Ovary (tissue), 9 donors: ENCODE measurements around the gene AJUBA. TPM values are rescaled to one million over a fixed set of nuclear protein-coding genes. Genes with fewer than 3 reads are reported as not detected.

ENCODE experiments used
- DNase-seq, 5 donors: peaks; one replicate each; pipeline ENCODE4 v3.0.0-alpha.2; 2019 to 2020
- H3K27ac ChIP-seq, 2 donors: fragments of 200-600 bp; one replicate each; pipeline versions ENCODE4 v1.5.1 to v1.8.0; 2019 to 2022
- H3K27me3 ChIP-seq: fragments of 200-600 bp; one replicate; pipeline ENCODE4 v1.8.0; 2022
- H3K36me3 ChIP-seq: fragments of 200-600 bp; sonication (generic); one replicate; pipeline ENCODE4 v1.5.1; 2019
- H3K4me1 ChIP-seq: one replicate; pipeline ENCODE4 v1.8.1; 2013; ENCODE audit warnings: mild to moderate bottlenecking, moderate library complexity; ENCODE audit not compliant: insufficient read depth
- H3K4me3 ChIP-seq: fragments of 200-600 bp; sonication (generic); one replicate; pipeline ENCODE4 v1.5.1; 2017
- H3K9me3 ChIP-seq, 2 donors: fragments of 200-600 bp in 1 of 2; sonication (generic) in 1 of 2; one replicate each; pipeline versions ENCODE4 v1.5.1 to v1.8.1; 2013 to 2019; ENCODE audit warnings: mild to moderate bottlenecking in 1 of 2, moderate library complexity in 1 of 2
- EP300 ChIP-seq: sonication (generic); formaldehyde crosslinking; IDR thresholded peaks from one replicate; pipeline ENCODE4 v1.6.1; 2017; ENCODE audit warnings: antibody characterized with exemption
- POLR2A ChIP-seq: fragments of 450-650 bp; IDR thresholded peaks from one replicate; pipeline ENCODE4 v1.6.1; 2017; ENCODE audit warnings: antibody characterized with exemption, mild to moderate bottlenecking, moderate library complexity
- WGBS, 3 donors: extraction: QIAGEN DNeasy Blood & Tissue Kit in 1 of 3; methylation state at CpG; one replicate each; pipeline versions ENCODE4 v1.1.5 to v1.1.7; 2013 to 2017; 5-methylcytosine and 5-hydroxymethylcytosine counted together
- intact Hi-C, 4 donors: fragments of 100-400 bp; cut with DNase I; formaldehyde crosslinking; loops; one replicate each; pipeline versions ENCODE4 v1.11.0 to v1.15.1; 2022 to 2023
- polyA plus RNA-seq, 2 donors: library from polyadenylated mRNA; stranded (reverse); fragments of 200-250 nt in 1 of 2; fragments of 350-450 nt in 1 of 2; fragmentation: Illumina TruSeq in 1 of 2; extraction: RNeasy Lipid Tissue Mini Kit (QIAGEN cat#74804) in 1 of 2; gene quantifications; one replicate each; pipeline ENCODE4 v1.2.3, GENCODE V29; 2013 to 2014
- total RNA-seq, 7 donors: library from RNA; depleted of rRNA in 2 of 7; stranded (reverse); fragments of >200 nt in 2 of 7; fragmentation: NEBNext Ultra II Directional in 3 of 7; extraction: Animal tissue kit (Norgen Biotek cat#: 25700) in 3 of 7; gene quantifications; one replicate each; pipeline versions ENCODE4 v1.1.0 to v1.2.4, GENCODE V29; 2016 to 2023
- TF ChIP-seq, protein P1 (sequence below), 3 donors: fragments of 450-650 bp in 2 of 3; fragments of 200-600 bp in 1 of 3; IDR thresholded peaks; one replicate each; pipeline versions ENCODE4 v1.5.1 to v1.8.0; 2016 to 2022; ENCODE audit warnings: antibody characterized with exemption in 3 of 3, mild to moderate bottlenecking in 1 of 3
- donor health status: DM: no; HTN: no; CAD: no; lungs with moderate emphysema.
- donor health status: DM: no; HTN: no; CAD: no.
- donor health status: Bipolar disorder and iron deficiency.
- donor health status: DM: yes; HTN: yes; CAD: no.
- donor health status: DM: no; HTN: no; CAD: no.
- donor health status: DM: yes; HTN: yes; CAD: no.

Gene AJUBA
- total and polyA plus RNA-seq, 9 donors: 11.2 to 34.5 (median 19.1) TPM

- Histone ChIP-seq H3K4me3 (peak within 1 kb of the TSS; percentile 73), H3K27me3 (no peaks in the 10 kb centered on the region), H3K4me1 (peaks cover 3% of the 10 kb centered on the region), H3K27ac (peak within 1 kb of the TSS; percentile 77 to 92), H3K36me3 (no peaks in the 10 kb centered on the region), H3K9me3 (no peaks in the 10 kb centered on the region)
- intact Hi-C loops: loop anchor here in 1 of 4 donors (2.0 kb wide), 1 partner anchor 57 kb away; no protein-coding TSS in a partner anchor
- peak; percentile 98 to 100 (median 99) for DNase-seq
- 0% methylated on average over 51 of the region's 51 CpGs for WGBS, 3 donors
- peak; percentile 93 for TF ChIP-seq POLR2A
- TF ChIP-seq EP300: no peak
Observed at GRCh38 chr14:22929104-22929960, 53.0 kb downstream of the AJUBA start, which contains the start of gene PRMT5. Gene PRMT5, minus strand, starts transcription at chr14:22929376. Its CDS starts 15 bp downstream, at chr14:22929361.

GRCh38 chr14:22928237-22929103 lies 53.9 kb downstream of the AJUBA start:
- Histone ChIP-seq H3K4me3 (peak overlapping the region; percentile 73), H3K9me3 (no peaks in the 10 kb centered on the region), H3K4me1 (peaks cover 3% of the 10 kb centered on the region), H3K27me3 (no peaks in the 10 kb centered on the region), H3K27ac (peak overlapping the region; percentile 70 to 92), H3K36me3 (no peaks in the 10 kb centered on the region)
- intact Hi-C loops: loop anchor here in 1 of 4 donors (2.0 kb wide), 1 partner anchor 56 kb away; no protein-coding TSS in a partner anchor
- TF ChIP-seq EP300 (no peak), POLR2A (no peak)
- TF ChIP-seq, protein P1, sequence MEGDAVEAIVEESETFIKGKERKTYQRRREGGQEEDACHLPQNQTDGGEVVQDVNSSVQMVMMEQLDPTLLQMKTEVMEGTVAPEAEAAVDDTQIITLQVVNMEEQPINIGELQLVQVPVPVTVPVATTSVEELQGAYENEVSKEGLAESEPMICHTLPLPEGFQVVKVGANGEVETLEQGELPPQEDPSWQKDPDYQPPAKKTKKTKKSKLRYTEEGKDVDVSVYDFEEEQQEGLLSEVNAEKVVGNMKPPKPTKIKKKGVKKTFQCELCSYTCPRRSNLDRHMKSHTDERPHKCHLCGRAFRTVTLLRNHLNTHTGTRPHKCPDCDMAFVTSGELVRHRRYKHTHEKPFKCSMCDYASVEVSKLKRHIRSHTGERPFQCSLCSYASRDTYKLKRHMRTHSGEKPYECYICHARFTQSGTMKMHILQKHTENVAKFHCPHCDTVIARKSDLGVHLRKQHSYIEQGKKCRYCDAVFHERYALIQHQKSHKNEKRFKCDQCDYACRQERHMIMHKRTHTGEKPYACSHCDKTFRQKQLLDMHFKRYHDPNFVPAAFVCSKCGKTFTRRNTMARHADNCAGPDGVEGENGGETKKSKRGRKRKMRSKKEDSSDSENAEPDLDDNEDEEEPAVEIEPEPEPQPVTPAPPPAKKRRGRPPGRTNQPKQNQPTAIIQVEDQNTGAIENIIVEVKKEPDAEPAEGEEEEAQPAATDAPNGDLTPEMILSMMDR (IDR thresholded peaks at IDR 0.05): no peak
- WGBS, 3 donors: 5 to 13% (median 6%) methylated on average over 12 of the region's 12 CpGs
- no peak for DNase-seq

DNA sequence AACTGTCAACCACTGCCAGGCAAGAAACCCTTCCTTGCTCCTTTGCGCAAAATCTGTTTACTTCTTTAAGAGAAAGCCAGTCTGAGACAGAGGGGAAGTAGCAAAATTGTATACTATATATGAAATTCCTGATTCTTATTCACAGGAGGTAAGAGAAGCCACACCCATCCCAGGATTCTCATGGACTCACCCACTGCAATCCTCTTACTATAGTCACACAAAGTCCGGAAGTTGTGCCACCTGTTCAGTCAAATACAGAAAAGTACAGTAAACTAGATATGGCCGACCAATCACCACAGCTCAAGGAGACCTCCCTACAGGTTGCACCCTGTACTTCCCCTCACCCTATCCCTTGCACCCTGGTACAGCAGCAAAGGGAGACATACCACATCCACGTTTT lies 56.0 kb downstream of the AJUBA start:
- Histone ChIP-seq H3K4me1 (peaks cover 3% of the 10 kb centered on the region), H3K9me3 (no peaks in the 10 kb centered on the region), H3K4me3 (no peak overlapping the region), H3K27ac (no peak overlapping the region), H3K27me3 (no peaks in the 10 kb centered on the region), H3K36me3 (no peaks in the 10 kb centered on the region)
- TF ChIP-seq POLR2A (no peak), EP300 (no peak)
- TF ChIP-seq, protein P1 (IDR thresholded peaks at IDR 0.05): no peak
- intact Hi-C loops: no loop called here
- no peak for DNase-seq
- WGBS, 3 donors: 78 to 89% (median 82%) methylated on average over 4 of the region's 4 CpGs

DNA sequence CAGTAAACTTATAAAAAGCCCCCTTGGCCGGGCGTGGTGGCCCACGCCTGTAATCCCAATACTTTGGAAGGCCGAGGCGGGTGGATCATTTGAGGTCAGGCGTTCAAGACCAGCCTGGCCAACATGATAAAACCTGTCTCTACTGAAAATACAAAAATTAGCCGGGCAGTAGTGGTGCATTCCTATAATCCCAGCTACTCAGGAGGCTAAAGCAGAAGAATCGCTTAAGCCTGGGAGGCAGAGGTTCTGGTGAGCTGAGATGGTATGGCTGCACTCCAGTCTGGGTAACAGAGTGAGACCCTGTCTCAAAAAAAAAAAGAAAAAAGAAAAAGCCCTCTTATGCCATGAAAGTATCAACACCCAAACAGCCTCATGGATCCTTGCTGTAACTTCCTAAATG lies 56.8 kb downstream of the AJUBA start:
- Histone ChIP-seq H3K4me1 (no peaks in the 10 kb centered on the region), H3K36me3 (no peaks in the 10 kb centered on the region), H3K9me3 (no peaks in the 10 kb centered on the region), H3K27me3 (no peaks in the 10 kb centered on the region), H3K4me3 (no peak overlapping the region), H3K27ac (no peak overlapping the region)
- TF ChIP-seq, protein P1 (IDR thresholded peaks at IDR 0.05): no peak
- no peak for TF ChIP-seq POLR2A
- no peak for TF ChIP-seq EP300
- intact Hi-C loops: no loop called here
- no peak for DNase-seq
- 92 to 94% (median 94%) methylated on average over 8 of the region's 8 CpGs for WGBS, 3 donors
